GM12878 (cell line): ENCODE results near the gene RNPEP. TPM values are rescaled to one million over a fixed set of nuclear protein-coding genes. Genes with fewer than 3 reads are reported as not detected.

Experiments
- ATAC-seq: fragments of 200-7000 bp; cut with Tn5 transposase; 3 replicates; pipeline ENCODE4 v1.9.1; 2020; ENCODE audit warnings: mild to moderate bottlenecking, moderate library complexity
- BruUV-seq: library from RNA; stranded (reverse); fragments of 400-500 nt; replicated peaks from 2 replicates; lab custom pipeline; 2021; lab: Mats Ljungman, UMichigan
- CTCF ChIA-PET: fragments of 300-600 bp; sonication (Branson Sonifier 250); formaldehyde crosslinking; extraction: SDS; loops from one replicate; lab custom pipeline; 2021; ENCODE audit warnings: inconsistent platforms; lab: Yijun Ruan, JAX
- POLR2A ChIA-PET: fragments of 350-600 bp; formaldehyde crosslinking; extraction: SDS; loops from one replicate; lab custom pipeline; 2021; ENCODE audit warnings: inconsistent platforms; lab: Charles Lee
- RAD21 ChIA-PET: fragments of 300-600 bp; sonication (Branson Sonifier 250); formaldehyde crosslinking; loops from one replicate; lab custom pipeline; 2023; ENCODE audit warnings: antibody characterized with exemption; ENCODE audit not compliant: unreplicated experiment; lab: Charles Lee
- SMC1A ChIA-PET: fragments of 300-600 bp; sonication (Branson Sonifier 250); formaldehyde crosslinking; loops from one replicate; lab custom pipeline; 2023; ENCODE audit not compliant: unreplicated experiment, uncharacterized antibody; lab: Charles Lee
- DNase-seq: peaks from one replicate; pipeline ENCODE4 v3.0.0-alpha.2; 2011; ENCODE audit warnings: low read depth, low spot score
- FAIRE-seq: peaks from 3 replicates; lab custom pipeline; 2011; peaks lifted over from hg19 to GRCh38; lab: Jason Lieb, UNC
- H2AFZ ChIP-seq: 2 replicates; pipeline ENCODE4 v1.6.0; 2011; ENCODE audit warnings: low read depth, low read length, control low read depth; ENCODE audit not compliant: control insufficient read depth
- H3K27ac ChIP-seq: 2 replicates; pipeline ENCODE4 v1.5.1; 2011; ENCODE audit warnings: control low read depth; ENCODE audit not compliant: control insufficient read depth, insufficient read depth
- H3K27me3 ChIP-seq, 2 experiments: replicated peaks in 1 of 2; 2 replicates each; pipeline versions ENCODE4 v1.6.0 to v1.6.1; 2011; ENCODE audit warnings: low read length in 1 of 2; ENCODE audit not compliant: control insufficient read depth in 2 of 2, insufficient read depth in 2 of 2
- H3K36me3 ChIP-seq, 2 experiments: 2 replicates each; pipeline ENCODE4 v1.5.1; 2011; ENCODE audit warnings: low read length in 1 of 2; ENCODE audit not compliant: control insufficient read depth in 2 of 2, insufficient read depth in 2 of 2
- H3K4me1 ChIP-seq: 2 replicates; pipeline ENCODE4 v1.6.1; 2011; ENCODE audit warnings: mild to moderate bottlenecking, low read length, moderate library complexity, mixed read lengths; ENCODE audit not compliant: control insufficient read depth, insufficient read depth
- H3K4me2 ChIP-seq: 2 replicates; pipeline ENCODE4 v1.6.0; 2011; ENCODE audit warnings: control low read depth; ENCODE audit not compliant: control insufficient read depth, insufficient read depth
- H3K4me3 ChIP-seq: fragments of 200-600 bp; sonication (generic); 2 replicates; pipeline ENCODE4 v1.5.1; 2016
- H3K79me2 ChIP-seq: 2 replicates; pipeline ENCODE4 v1.6.0; 2011; ENCODE audit warnings: low read length; ENCODE audit not compliant: control insufficient read depth, insufficient read depth
- H3K9ac ChIP-seq: 2 replicates; pipeline ENCODE4 v1.8.0; 2011; ENCODE audit warnings: low read length, control low read depth, mixed read lengths; ENCODE audit not compliant: control insufficient read depth, insufficient read depth
- H3K9me3 ChIP-seq: replicated peaks from 3 replicates; pipeline ENCODE4 v1.5.1; 2011; ENCODE audit warnings: mild to moderate bottlenecking, low read length; ENCODE audit not compliant: control insufficient read depth, insufficient read depth
- H4K20me1 ChIP-seq: 2 replicates; pipeline ENCODE4 v1.6.0; 2011; ENCODE audit not compliant: control insufficient read depth, insufficient read depth
- CHD1 ChIP-seq: IDR thresholded peaks from 2 replicates; pipeline ENCODE4 v1.6.1; 2012; ENCODE audit warnings: low read depth, low read length, improper control_type of control experiment
- JUNB ChIP-seq: IDR thresholded peaks from 2 replicates; pipeline ENCODE4 v1.6.1; 2016; ENCODE audit warnings: antibody characterized with exemption, mild to moderate bottlenecking
- MTA3 ChIP-seq: IDR thresholded peaks from 2 replicates; pipeline ENCODE4 v1.6.1; 2012; ENCODE audit warnings: low read length, inconsistent platforms, borderline replicate concordance
- NBN ChIP-seq: fragments of 450-650 bp; IDR thresholded peaks from 2 replicates; pipeline ENCODE4 v1.6.1; 2016
- NFYB ChIP-seq: IDR thresholded peaks from 2 replicates; pipeline ENCODE4 v1.6.1; 2011; ENCODE audit warnings: low read depth, mild to moderate bottlenecking, low read length, improper control_type of control experiment, moderate library complexity; ENCODE audit not compliant: insufficient read depth
- NRF1 ChIP-seq: conservative IDR thresholded peaks from 2 replicates; pipeline ENCODE4 v1.6.1; 2011; ENCODE audit warnings: mild to moderate bottlenecking, low read depth, low read length, improper control_type of control experiment
- RFX5 ChIP-seq: IDR thresholded peaks from 2 replicates; pipeline ENCODE4 v1.6.1; 2011; ENCODE audit warnings: low read depth, low read length, improper control_type of control experiment
- SPI1 ChIP-seq: IDR thresholded peaks from 2 replicates; pipeline ENCODE4 v1.6.1; 2011; ENCODE audit warnings: low read depth, mild to moderate bottlenecking, low read length, moderate library complexity, borderline replicate concordance; ENCODE audit not compliant: insufficient read depth
- YBX1 ChIP-seq: fragments of 450-650 bp; IDR thresholded peaks from 2 replicates; pipeline ENCODE4 v1.6.1; 2016; ENCODE audit warnings: antibody characterized with exemption
- ZNF217 ChIP-seq: fragments of 450-650 bp; IDR thresholded peaks from 2 replicates; pipeline ENCODE4 v1.6.1; 2017; ENCODE audit warnings: antibody characterized with exemption, mild to moderate bottlenecking
- WGBS: methylation state at CpG from one replicate; pipeline ENCODE4 v1.1.6; 2016; ENCODE audit warnings: low lambda C conversion rate; ENCODE audit not compliant: insufficient replicate concordance, insufficient coverage; ENCODE audit errors: missing lambda C conversion rate; 5-methylcytosine and 5-hydroxymethylcytosine counted together
- in situ Hi-C: fragments of 300-500 bp; cut with MboI; formaldehyde crosslinking; loops from 9 replicates; pipeline ENCODE4 v1.14.3; 2018; ENCODE audit warnings: mixed read lengths
- intact Hi-C: fragments of 100-400 bp; cut with micrococcal nuclease; formaldehyde crosslinking; loops from one replicate; pipeline ENCODE4 v1.14.2; 2022; ENCODE audit not compliant: unreplicated experiment
- polyA plus RNA-seq, 11 experiments: library from polyadenylated mRNA; depleted of rRNA in 4 of 11; unstranded in 6 of 11; stranded (reverse) in 5 of 11; fragments of >200 nt; fragmentation: Nextera tagmentation in 4 of 11; fragmentation: Illumina TruSeq in 1 of 11; extraction: Ambion mirVana in 4 of 11; extraction: Trizol in 1 of 11; gene quantifications; 1 replicate in 1 of 11; 2 replicates in 10 of 11; pipeline versions ENCODE4 v1.2.1 to v1.2.3, GENCODE V29; 2011 to 2016; ENCODE audit warnings: inconsistent platforms in 2 of 11, missing spikeins in 2 of 11, low read depth in 1 of 11
- total RNA-seq, 4 experiments: library from RNA; depleted of rRNA in 3 of 4; stranded (reverse); fragments of >200 nt in 3 of 4; fragmentation: Illumina TruSeq in 1 of 4; extraction: Trizol in 1 of 4; gene quantifications; 2 replicates each; pipeline versions ENCODE4 v1.2.1 to v1.2.3, GENCODE V29; 2013 to 2021
- TF ChIP-seq, protein P1 (sequence below): IDR thresholded peaks from 2 replicates; pipeline ENCODE4 v1.6.1; 2012; ENCODE audit warnings: low read depth, low read length, improper control_type of control experiment
- TF ChIP-seq, protein P2 (sequence below): IDR thresholded peaks from 2 replicates; pipeline ENCODE4 v1.6.1; 2012; ENCODE audit warnings: mild to moderate bottlenecking, low read depth, low read length

RNPEP gene
- total and polyA plus RNA-seq, 10 of the 15 experiments (the other 5 are each of a cell fraction or from before 2014, with no cell fraction given): 18.3 to 68.2 (median 44.6) TPM

DNA sequence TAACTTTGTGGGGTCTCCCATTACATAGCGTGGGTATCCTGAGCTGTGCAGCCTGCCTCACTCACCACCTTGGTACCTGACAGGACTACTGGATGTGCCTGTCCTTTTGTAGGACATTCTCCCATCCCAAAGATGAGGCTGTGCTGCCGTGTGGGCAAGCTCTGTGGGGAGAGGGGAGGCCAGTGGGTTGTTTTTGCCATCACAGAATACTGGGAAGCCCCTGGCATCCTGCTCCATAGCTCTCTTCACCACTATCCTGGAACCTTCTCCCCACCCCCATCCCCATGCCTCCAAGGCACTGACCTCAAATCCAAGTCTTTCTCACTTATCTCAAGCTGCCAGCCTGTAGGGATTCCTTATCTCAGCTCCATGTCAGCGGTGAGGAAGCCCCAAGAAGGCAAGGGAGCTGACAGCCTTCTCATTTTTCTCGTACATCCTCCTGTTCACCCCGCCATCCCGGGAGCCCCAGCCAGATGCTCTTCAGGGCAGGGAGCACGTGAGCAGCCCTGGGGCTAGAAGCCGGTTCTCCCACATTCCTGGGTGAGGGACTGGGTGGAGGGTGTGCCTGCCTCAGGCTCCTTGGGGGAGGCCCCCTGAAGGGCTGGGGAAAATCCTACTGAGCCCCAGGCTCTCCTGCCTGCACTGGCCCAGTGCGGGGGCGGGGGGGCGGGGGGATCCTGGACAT, 25.5 kb downstream of the RNPEP start:
- H3K79me2 ChIP-seq: no peaks in the 10 kb centered on the region
- no peak overlapping the region for H2AFZ ChIP-seq
- no peak overlapping the region for H3K27ac ChIP-seq
- no peak for TF ChIP-seq NRF1
- no peak for TF ChIP-seq JUNB
- no peak for TF ChIP-seq ZNF217
- no peak for TF ChIP-seq CHD1
- no peak for TF ChIP-seq NFYB
- TF ChIP-seq, protein P1, sequence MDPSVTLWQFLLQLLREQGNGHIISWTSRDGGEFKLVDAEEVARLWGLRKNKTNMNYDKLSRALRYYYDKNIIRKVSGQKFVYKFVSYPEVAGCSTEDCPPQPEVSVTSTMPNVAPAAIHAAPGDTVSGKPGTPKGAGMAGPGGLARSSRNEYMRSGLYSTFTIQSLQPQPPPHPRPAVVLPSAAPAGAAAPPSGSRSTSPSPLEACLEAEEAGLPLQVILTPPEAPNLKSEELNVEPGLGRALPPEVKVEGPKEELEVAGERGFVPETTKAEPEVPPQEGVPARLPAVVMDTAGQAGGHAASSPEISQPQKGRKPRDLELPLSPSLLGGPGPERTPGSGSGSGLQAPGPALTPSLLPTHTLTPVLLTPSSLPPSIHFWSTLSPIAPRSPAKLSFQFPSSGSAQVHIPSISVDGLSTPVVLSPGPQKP: no peak
- no peak for TF ChIP-seq SPI1
- TF ChIP-seq, protein P2, sequence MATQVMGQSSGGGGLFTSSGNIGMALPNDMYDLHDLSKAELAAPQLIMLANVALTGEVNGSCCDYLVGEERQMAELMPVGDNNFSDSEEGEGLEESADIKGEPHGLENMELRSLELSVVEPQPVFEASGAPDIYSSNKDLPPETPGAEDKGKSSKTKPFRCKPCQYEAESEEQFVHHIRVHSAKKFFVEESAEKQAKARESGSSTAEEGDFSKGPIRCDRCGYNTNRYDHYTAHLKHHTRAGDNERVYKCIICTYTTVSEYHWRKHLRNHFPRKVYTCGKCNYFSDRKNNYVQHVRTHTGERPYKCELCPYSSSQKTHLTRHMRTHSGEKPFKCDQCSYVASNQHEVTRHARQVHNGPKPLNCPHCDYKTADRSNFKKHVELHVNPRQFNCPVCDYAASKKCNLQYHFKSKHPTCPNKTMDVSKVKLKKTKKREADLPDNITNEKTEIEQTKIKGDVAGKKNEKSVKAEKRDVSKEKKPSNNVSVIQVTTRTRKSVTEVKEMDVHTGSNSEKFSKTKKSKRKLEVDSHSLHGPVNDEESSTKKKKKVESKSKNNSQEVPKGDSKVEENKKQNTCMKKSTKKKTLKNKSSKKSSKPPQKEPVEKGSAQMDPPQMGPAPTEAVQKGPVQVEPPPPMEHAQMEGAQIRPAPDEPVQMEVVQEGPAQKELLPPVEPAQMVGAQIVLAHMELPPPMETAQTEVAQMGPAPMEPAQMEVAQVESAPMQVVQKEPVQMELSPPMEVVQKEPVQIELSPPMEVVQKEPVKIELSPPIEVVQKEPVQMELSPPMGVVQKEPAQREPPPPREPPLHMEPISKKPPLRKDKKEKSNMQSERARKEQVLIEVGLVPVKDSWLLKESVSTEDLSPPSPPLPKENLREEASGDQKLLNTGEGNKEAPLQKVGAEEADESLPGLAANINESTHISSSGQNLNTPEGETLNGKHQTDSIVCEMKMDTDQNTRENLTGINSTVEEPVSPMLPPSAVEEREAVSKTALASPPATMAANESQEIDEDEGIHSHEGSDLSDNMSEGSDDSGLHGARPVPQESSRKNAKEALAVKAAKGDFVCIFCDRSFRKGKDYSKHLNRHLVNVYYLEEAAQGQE: no peak
- no peak for TF ChIP-seq MTA3
- no peak for TF ChIP-seq RFX5
- TF ChIP-seq NBN: no peak
- TF ChIP-seq YBX1: no peak
- TF ChIP-seq, all 136 proteins: peak for 0
- Histone ChIP-seq H3K4me2 (no peak overlapping the region), H3K4me1 (peaks cover 11% of the 10 kb centered on the region), H4K20me1 (no peaks in the 10 kb centered on the region), H3K9me3 (no peaks in the 10 kb centered on the region), H3K27me3 (no peaks in the 10 kb centered on the region), H3K9ac (no peak overlapping the region), H3K4me3 (no peak overlapping the region), H3K36me3 (peaks cover 5 to 8% of the 10 kb centered on the region in 2 experiments; a peak in 2 of 4 replicates)
- SMC1A ChIA-PET: interaction anchor here (0.7 to 4.8 kb wide), 7 partner anchors 9 to 158 kb away, joined by 3 to 67 read pairs (median 8); no protein-coding TSS in a partner anchor
- no peak for ATAC-seq
- no peak for DNase-seq
- CTCF ChIA-PET: interaction anchor here (0.6 to 6.9 kb wide), 15 partner anchors 8 to 152 kb away, joined by 3 to 171 read pairs (median 4); partner anchors contain the start of gene PTPN7
- in situ Hi-C loops: no loop called here
- POLR2A ChIA-PET: no interaction called here
- 69% methylated on average over 11 of the region's 11 CpGs for WGBS
- RAD21 ChIA-PET: interaction anchor here (1.1 to 6.3 kb wide), 8 partner anchors 27 to 127 kb away, joined by 3 to 76 read pairs (median 6); no protein-coding TSS in a partner anchor
- intact Hi-C loops: no loop called here
- no peak for FAIRE-seq
- no TSS peak for BruUV-seq
